ENCODE measurements around the gene ZNF689. TPM values are rescaled to one million over a fixed set of nuclear protein-coding genes. Genes with fewer than 3 reads are reported as not detected.

Gene ZNF689
- polyA plus RNA-seq, 1 donor from 2014 or later, result 10.6 TPM

DNA sequence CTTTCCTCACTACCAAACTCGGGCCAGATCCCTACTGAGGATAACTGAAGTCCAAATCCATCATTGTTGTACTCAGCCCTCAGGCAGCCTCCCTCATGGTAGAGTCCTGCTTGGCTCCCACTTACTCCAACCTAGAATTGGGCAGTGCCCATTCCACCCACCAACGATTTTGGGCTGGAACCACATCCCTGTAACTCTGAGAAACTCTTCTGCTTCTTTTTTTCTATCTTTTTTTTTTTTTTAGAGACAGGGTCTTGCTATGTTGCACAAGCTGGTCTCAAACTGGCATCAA lies 41.8 kb upstream of the ZNF689 start:
- Histone ChIP-seq H3F3A (ENCODE audit: insufficient read depth, low read length, poor library complexity, severe bottlenecking) (no peaks in the 10 kb centered on the region), H3K4me2 (ENCODE audit: low read length) (peak overlapping the region; percentile 67), H3K9me3 (ENCODE audit: low read length) (no peaks in the 10 kb centered on the region), H3K27ac (ENCODE audit: low read length) (peak overlapping the region; percentile 97), H2AFZ (ENCODE audit: low read depth, low read length) (no peak overlapping the region), H4K20me1 (ENCODE audit: insufficient read depth) (no peaks in the 10 kb centered on the region), H3K36me3 (ENCODE audit: insufficient read depth, low read length) (no peaks in the 10 kb centered on the region), H3K9ac (ENCODE audit: low read length) (peak overlapping the region; percentile 98), H3K4me3 (ENCODE audit: low read length) (peak overlapping the region; percentile 96), H3K27me3 (ENCODE audit: insufficient read depth, low read depth, low read length) (no peaks in the 10 kb centered on the region), H3K9me2 (ENCODE audit: insufficient read depth, low read length) (no peaks in the 10 kb centered on the region), H3K79me2 (replicated peaks; ENCODE audit: insufficient read depth, low read length) (peaks cover 15% of the 10 kb centered on the region)
- TF ChIP-seq RAD21 (conservative IDR thresholded peaks at IDR 0.05) (no peak), TAF1 (IDR thresholded peaks at IDR 0.05; ENCODE audit: low read depth) (no peak), SMC3 (conservative IDR thresholded peaks at IDR 0.05; ENCODE audit: poor library complexity) (no peak), POLR2AphosphoS5 (IDR thresholded peaks at IDR 0.05) (no peak), EZH2 (IDR thresholded peaks at IDR 0.05; ENCODE audit: borderline replicate concordance, insufficient read depth, low read length, poor library complexity, severe bottlenecking) (no peak), EP300 (conservative IDR thresholded peaks at IDR 0.05; ENCODE audit: poor library complexity, severe bottlenecking) (no peak), MXI1 (conservative IDR thresholded peaks at IDR 0.05; ENCODE audit: poor library complexity, severe bottlenecking) (no peak)
- TF ChIP-seq, protein P1, sequence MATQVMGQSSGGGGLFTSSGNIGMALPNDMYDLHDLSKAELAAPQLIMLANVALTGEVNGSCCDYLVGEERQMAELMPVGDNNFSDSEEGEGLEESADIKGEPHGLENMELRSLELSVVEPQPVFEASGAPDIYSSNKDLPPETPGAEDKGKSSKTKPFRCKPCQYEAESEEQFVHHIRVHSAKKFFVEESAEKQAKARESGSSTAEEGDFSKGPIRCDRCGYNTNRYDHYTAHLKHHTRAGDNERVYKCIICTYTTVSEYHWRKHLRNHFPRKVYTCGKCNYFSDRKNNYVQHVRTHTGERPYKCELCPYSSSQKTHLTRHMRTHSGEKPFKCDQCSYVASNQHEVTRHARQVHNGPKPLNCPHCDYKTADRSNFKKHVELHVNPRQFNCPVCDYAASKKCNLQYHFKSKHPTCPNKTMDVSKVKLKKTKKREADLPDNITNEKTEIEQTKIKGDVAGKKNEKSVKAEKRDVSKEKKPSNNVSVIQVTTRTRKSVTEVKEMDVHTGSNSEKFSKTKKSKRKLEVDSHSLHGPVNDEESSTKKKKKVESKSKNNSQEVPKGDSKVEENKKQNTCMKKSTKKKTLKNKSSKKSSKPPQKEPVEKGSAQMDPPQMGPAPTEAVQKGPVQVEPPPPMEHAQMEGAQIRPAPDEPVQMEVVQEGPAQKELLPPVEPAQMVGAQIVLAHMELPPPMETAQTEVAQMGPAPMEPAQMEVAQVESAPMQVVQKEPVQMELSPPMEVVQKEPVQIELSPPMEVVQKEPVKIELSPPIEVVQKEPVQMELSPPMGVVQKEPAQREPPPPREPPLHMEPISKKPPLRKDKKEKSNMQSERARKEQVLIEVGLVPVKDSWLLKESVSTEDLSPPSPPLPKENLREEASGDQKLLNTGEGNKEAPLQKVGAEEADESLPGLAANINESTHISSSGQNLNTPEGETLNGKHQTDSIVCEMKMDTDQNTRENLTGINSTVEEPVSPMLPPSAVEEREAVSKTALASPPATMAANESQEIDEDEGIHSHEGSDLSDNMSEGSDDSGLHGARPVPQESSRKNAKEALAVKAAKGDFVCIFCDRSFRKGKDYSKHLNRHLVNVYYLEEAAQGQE (IDR thresholded peaks at IDR 0.05; ENCODE audit: borderline replicate concordance), result no peak
- TF ChIP-seq, protein P2, sequence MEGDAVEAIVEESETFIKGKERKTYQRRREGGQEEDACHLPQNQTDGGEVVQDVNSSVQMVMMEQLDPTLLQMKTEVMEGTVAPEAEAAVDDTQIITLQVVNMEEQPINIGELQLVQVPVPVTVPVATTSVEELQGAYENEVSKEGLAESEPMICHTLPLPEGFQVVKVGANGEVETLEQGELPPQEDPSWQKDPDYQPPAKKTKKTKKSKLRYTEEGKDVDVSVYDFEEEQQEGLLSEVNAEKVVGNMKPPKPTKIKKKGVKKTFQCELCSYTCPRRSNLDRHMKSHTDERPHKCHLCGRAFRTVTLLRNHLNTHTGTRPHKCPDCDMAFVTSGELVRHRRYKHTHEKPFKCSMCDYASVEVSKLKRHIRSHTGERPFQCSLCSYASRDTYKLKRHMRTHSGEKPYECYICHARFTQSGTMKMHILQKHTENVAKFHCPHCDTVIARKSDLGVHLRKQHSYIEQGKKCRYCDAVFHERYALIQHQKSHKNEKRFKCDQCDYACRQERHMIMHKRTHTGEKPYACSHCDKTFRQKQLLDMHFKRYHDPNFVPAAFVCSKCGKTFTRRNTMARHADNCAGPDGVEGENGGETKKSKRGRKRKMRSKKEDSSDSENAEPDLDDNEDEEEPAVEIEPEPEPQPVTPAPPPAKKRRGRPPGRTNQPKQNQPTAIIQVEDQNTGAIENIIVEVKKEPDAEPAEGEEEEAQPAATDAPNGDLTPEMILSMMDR (IDR thresholded peaks at IDR 0.05; ENCODE audit: poor library complexity, severe bottlenecking), result no peak

DNA sequence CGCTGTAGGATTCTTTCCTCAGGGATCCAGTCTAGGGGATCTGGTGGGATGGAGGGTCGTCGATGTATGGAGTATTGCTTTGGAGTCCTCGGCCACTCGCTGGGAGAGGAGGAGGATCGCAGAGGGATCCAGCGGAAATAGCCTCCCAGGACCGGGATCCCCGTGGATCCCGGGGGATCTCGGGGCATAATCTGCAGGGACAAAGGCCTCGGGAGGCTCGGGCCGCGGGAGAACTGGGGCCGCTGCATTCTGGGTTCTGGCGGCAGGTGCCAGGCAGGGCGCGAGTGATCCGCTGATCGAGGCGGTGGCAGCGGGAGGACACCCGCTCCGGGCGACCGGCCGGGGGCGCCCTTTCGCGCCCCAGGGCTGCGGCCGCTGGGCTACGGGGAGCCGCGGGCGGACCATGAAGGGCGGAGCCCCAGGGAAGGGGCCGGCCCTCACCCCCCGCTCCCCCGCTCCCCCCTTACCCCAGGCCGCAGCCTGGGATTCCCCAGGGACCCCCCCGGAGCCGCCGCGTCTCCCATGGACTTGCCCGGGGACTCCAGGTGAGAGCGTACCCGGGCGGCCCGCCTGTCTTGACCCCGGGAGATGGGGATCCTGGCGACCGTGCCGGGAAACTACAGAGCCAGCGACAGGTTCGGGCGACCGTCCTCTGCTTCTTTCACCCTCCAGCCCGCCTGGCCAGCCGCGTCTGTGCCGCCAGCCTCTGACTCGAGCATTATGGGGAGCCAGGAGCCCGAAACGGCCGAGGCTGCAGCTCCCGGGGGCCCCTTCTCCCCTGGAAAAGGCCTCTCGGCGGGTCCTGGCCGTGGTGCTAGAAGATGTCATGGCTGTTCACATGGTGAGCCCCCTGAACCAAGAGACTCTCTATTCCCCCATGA lies 41.2 kb upstream of the ZNF689 start:
- Histone ChIP-seq H3K9ac (ENCODE audit: low read length) (peak overlapping the region; percentile 98), H3K4me2 (ENCODE audit: low read length) (peak overlapping the region; percentile 67), H3F3A (ENCODE audit: insufficient read depth, low read length, poor library complexity, severe bottlenecking) (no peaks in the 10 kb centered on the region), H3K27me3 (ENCODE audit: insufficient read depth, low read depth, low read length) (no peaks in the 10 kb centered on the region), H3K9me3 (ENCODE audit: low read length) (no peaks in the 10 kb centered on the region), H3K79me2 (replicated peaks; ENCODE audit: insufficient read depth, low read length) (peaks cover 15% of the 10 kb centered on the region), H3K36me3 (ENCODE audit: insufficient read depth, low read length) (no peaks in the 10 kb centered on the region), H3K9me2 (ENCODE audit: insufficient read depth, low read length) (no peaks in the 10 kb centered on the region), H4K20me1 (ENCODE audit: insufficient read depth) (no peaks in the 10 kb centered on the region), H3K27ac (ENCODE audit: low read length) (peak overlapping the region; percentile 97), H2AFZ (ENCODE audit: low read depth, low read length) (peak overlapping the region; percentile 67), H3K4me3 (ENCODE audit: low read length) (peak overlapping the region; percentile 96)
- TF ChIP-seq EZH2 (IDR thresholded peaks at IDR 0.05; ENCODE audit: borderline replicate concordance, insufficient read depth, low read length, poor library complexity, severe bottlenecking) (no peak), MXI1 (conservative IDR thresholded peaks at IDR 0.05; ENCODE audit: poor library complexity, severe bottlenecking) (no peak), EP300 (conservative IDR thresholded peaks at IDR 0.05; ENCODE audit: poor library complexity, severe bottlenecking) (no peak), SMC3 (conservative IDR thresholded peaks at IDR 0.05; ENCODE audit: poor library complexity) (peak; percentile 48), POLR2AphosphoS5 (IDR thresholded peaks at IDR 0.05) (no peak), TAF1 (IDR thresholded peaks at IDR 0.05; ENCODE audit: low read depth) (peak; percentile 39), RAD21 (conservative IDR thresholded peaks at IDR 0.05) (peak; percentile 9)
- TF ChIP-seq, protein P2 (IDR thresholded peaks at IDR 0.05; ENCODE audit: poor library complexity, severe bottlenecking), result peak; percentile 66
- TF ChIP-seq, protein P1 (IDR thresholded peaks at IDR 0.05; ENCODE audit: borderline replicate concordance), result peak; percentile 70
